HEK293 (cell line): ENCODE data around the gene KANSL1.
"Not testable (repeated sequence)": the region's sequence is repeated elsewhere in the genome, so short reads cannot be mapped to it uniquely, and the experiment has no call there.

ENCODE experiments used
- CTCF ChIA-PET: fragments of 350-600 bp; formaldehyde crosslinking; extraction: SDS; loops from one replicate; lab custom pipeline; 2021; ENCODE audit warnings: antibody characterized with exemption; lab: Yijun Ruan, JAX
- POLR2A ChIA-PET: fragments of 300-600 bp; formaldehyde crosslinking; extraction: SDS; loops from one replicate; lab custom pipeline; 2020; ENCODE audit warnings: antibody characterized with exemption, inconsistent platforms; lab: Yijun Ruan, JAX
- H3K27ac ChIP-seq: fragments of 200-500 bp; sonication (Bioruptor generic); 2 replicates; pipeline ENCODE4 v1.5.1; 2014; ENCODE audit warnings: low read depth, low read length, control low read depth, inconsistent platforms; ENCODE audit errors: extremely low read depth
- H3K36me3 ChIP-seq, 2 experiments: fragments of 200-500 bp in 1 of 2; sonication (Bioruptor generic) in 1 of 2; 1 replicate in 1 of 2; 2 replicates in 1 of 2; pipeline ENCODE4 v1.5.1; 2014 to 2017; ENCODE audit warnings: inconsistent platforms in 2 of 2, low read length in 2 of 2; ENCODE audit not compliant: control insufficient read depth in 2 of 2, insufficient read depth in 1 of 2
- H3K4me1 ChIP-seq: fragments of 200-500 bp; sonication (Bioruptor generic); 2 replicates; pipeline ENCODE4 v1.5.1; 2014; ENCODE audit warnings: mild to moderate bottlenecking, low read length, inconsistent platforms; ENCODE audit not compliant: control insufficient read depth, insufficient read depth
- H3K4me3 ChIP-seq: 2 replicates; pipeline ENCODE4 v1.5.1; 2011; ENCODE audit warnings: low read depth, mild to moderate bottlenecking, control low read depth, low read length, moderate library complexity
- H3K9me3 ChIP-seq: fragments of 200-500 bp; sonication (Bioruptor generic); 2 replicates; pipeline ENCODE4 v1.5.1; 2014; ENCODE audit warnings: low read depth, low read length, inconsistent platforms; ENCODE audit not compliant: control insufficient read depth, insufficient read depth
- FEZF1 ChIP-seq: fragments of 450-650 bp; formaldehyde crosslinking; IDR thresholded peaks from 2 replicates; pipeline ENCODE4 v1.5.1; 2016; ENCODE audit warnings: missing biosample characterization, missing genetic modification characterization
- GLI4 ChIP-seq: fragments of 450-650 bp; formaldehyde crosslinking; IDR thresholded peaks from 2 replicates; pipeline ENCODE4 v1.5.1; 2016; ENCODE audit warnings: missing biosample characterization, missing genetic modification characterization
- HOXC10 ChIP-seq: sonication (generic); formaldehyde crosslinking; IDR thresholded peaks from 2 replicates; pipeline ENCODE4 v1.8.1; 2023; ENCODE audit warnings: mild to moderate bottlenecking, missing genetic modification reagents
- MZF1 ChIP-seq: fragments of 450-650 bp; formaldehyde crosslinking; IDR thresholded peaks from 2 replicates; pipeline ENCODE4 v1.5.1; 2017; ENCODE audit warnings: missing biosample characterization, missing genetic modification characterization, borderline replicate concordance
- PRDM1 ChIP-seq: fragments of 450-650 bp; formaldehyde crosslinking; IDR thresholded peaks from 2 replicates; pipeline ENCODE4; 2016; ENCODE audit warnings: missing biosample characterization, missing genetic modification characterization
- RBAK ChIP-seq: fragments of 450-650 bp; formaldehyde crosslinking; IDR thresholded peaks from 2 replicates; pipeline ENCODE4 v1.5.1; 2016; ENCODE audit warnings: missing biosample characterization, missing genetic modification characterization
- ZBTB1 ChIP-seq: fragments of 450-650 bp; formaldehyde crosslinking; IDR thresholded peaks from 2 replicates; pipeline ENCODE4 v1.5.1; 2016; ENCODE audit warnings: missing biosample characterization, missing genetic modification characterization
- ZNF2 ChIP-seq: fragments of 450-650 bp; formaldehyde crosslinking; IDR thresholded peaks from 2 replicates; pipeline ENCODE4 v1.5.1; 2016; ENCODE audit warnings: missing biosample characterization, missing genetic modification characterization
- ZNF211 ChIP-seq: fragments of 450-650 bp; formaldehyde crosslinking; IDR thresholded peaks from 2 replicates; pipeline ENCODE4 v1.5.1; 2016; ENCODE audit warnings: low read depth, missing biosample characterization, missing genetic modification characterization
- ZNF302 ChIP-seq: fragments of 450-650 bp; formaldehyde crosslinking; IDR thresholded peaks from 2 replicates; pipeline ENCODE4 v1.5.1; 2016; ENCODE audit warnings: missing biosample characterization, missing genetic modification characterization, low read depth
- ZNF335 ChIP-seq: fragments of 450-650 bp; formaldehyde crosslinking; conservative IDR thresholded peaks from 2 replicates; pipeline ENCODE4 v1.5.1; 2016; ENCODE audit warnings: missing biosample characterization, missing genetic modification characterization
- ZNF558 ChIP-seq: fragments of 450-650 bp; formaldehyde crosslinking; IDR thresholded peaks from 2 replicates; pipeline ENCODE4 v1.5.1; 2016; ENCODE audit warnings: missing biosample characterization, missing genetic modification characterization
- ZNF624 ChIP-seq: fragments of 450-650 bp; formaldehyde crosslinking; IDR thresholded peaks from 2 replicates; pipeline ENCODE4 v1.5.1; 2017; ENCODE audit warnings: missing biosample characterization, missing genetic modification characterization
- ZNF626 ChIP-seq: fragments of 450-650 bp; sonication (Bioruptor Pico); formaldehyde crosslinking; IDR thresholded peaks from 2 replicates; pipeline ENCODE4 v1.5.1; 2018; ENCODE audit warnings: missing biosample characterization, missing genetic modification characterization, inconsistent platforms
- ZNF76 ChIP-seq: fragments of 450-650 bp; formaldehyde crosslinking; IDR thresholded peaks from 2 replicates; pipeline ENCODE4; 2016; ENCODE audit warnings: low read depth, missing biosample characterization, missing genetic modification characterization, borderline replicate concordance
- ZNF843 ChIP-seq: fragments of 450-650 bp; formaldehyde crosslinking; IDR thresholded peaks from 2 replicates; pipeline ENCODE4 v1.5.1; 2016; ENCODE audit warnings: missing biosample characterization, missing genetic modification characterization
- TF ChIP-seq, protein P1 (sequence below): fragments of 450-650 bp; formaldehyde crosslinking; IDR thresholded peaks from 2 replicates; pipeline ENCODE4 v1.5.1; 2017; ENCODE audit warnings: missing biosample characterization, missing genetic modification characterization
- TF ChIP-seq, protein P2 (sequence below): fragments of 450-650 bp; formaldehyde crosslinking; IDR thresholded peaks from 2 replicates; pipeline ENCODE4 v1.5.1; 2016; ENCODE audit warnings: missing biosample characterization, missing genetic modification characterization
- TF ChIP-seq, protein P3 (sequence below): fragments of 450-650 bp; formaldehyde crosslinking; IDR thresholded peaks from 2 replicates; pipeline ENCODE4 v1.5.1; 2017; ENCODE audit warnings: missing biosample characterization, mild to moderate bottlenecking, missing genetic modification characterization, moderate library complexity

Gene KANSL1

DNA sequence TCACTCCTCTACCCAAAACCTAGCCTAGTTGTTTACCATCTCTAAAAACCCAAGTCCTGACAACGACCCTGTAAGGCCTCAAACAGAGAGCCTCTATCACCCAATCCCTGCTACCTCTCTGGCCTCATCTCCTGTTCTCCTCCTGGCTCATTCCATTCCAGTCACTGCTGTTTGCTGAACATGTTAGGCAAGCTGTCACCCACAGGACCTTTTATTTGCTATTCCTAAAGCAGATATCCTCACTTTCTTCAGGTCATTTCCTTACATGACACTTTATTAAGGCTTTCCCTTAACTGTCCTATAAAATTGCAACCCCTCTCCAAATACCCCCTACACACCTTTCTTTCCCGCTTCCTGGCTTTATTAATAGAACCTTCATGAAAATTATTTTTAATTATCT is 85.1 kb downstream of the KANSL1 start (continued):
- TF ChIP-seq ZNF302 (tag by site-specific recombination) = no peak
- TF ChIP-seq, protein P1, sequence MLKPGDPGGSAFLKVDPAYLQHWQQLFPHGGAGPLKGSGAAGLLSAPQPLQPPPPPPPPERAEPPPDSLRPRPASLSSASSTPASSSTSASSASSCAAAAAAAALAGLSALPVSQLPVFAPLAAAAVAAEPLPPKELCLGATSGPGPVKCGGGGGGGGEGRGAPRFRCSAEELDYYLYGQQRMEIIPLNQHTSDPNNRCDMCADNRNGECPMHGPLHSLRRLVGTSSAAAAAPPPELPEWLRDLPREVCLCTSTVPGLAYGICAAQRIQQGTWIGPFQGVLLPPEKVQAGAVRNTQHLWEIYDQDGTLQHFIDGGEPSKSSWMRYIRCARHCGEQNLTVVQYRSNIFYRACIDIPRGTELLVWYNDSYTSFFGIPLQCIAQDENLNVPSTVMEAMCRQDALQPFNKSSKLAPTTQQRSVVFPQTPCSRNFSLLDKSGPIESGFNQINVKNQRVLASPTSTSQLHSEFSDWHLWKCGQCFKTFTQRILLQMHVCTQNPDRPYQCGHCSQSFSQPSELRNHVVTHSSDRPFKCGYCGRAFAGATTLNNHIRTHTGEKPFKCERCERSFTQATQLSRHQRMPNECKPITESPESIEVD (tag by site-specific recombination) = no peak
- peak; percentile 64; the same call in 1 of the 2 replicates for TF ChIP-seq ZNF624 (tag by site-specific recombination)
- no peak for TF ChIP-seq ZNF2
- no peak for TF ChIP-seq RBAK

DNA sequence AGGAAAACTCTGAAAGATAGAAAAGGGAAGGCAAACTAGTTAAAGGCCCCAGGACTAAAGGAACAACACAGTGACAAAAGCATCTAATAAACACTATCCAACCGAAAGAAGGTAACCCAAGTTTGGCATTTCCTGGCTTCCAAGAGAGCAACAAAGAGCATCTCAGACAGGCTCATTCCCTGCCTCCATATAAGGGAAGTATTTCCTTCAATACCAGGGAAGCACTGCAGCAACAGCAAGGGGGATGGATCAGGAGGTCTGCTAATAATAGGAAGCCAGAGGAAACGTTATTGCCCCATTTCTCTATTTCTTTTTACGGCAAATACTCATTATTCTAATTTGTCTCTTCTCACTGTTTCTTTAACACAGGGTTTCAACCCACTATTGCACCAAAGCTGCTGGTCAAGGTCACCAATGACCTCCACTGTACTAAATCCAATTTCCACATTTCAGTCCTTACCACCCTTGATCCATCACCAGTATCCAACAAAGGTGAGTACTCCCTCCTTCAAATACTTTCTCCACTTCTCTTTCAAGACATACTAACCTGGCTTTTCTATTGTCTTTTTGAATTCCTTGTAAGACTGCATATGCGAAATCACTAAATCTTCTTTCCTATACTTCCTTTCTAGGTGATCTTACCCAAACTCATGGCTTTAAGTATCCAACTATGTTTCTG is 86.1 kb downstream of the KANSL1 start:
- no peaks in the 10 kb centered on the region; a peak in 1 of 3 replicates for H3K36me3 ChIP-seq
- POLR2A ChIA-PET = no interaction called here
- H3K9me3 ChIP-seq = no peaks in the 10 kb centered on the region
- no peak overlapping the region for H3K4me3 ChIP-seq
- peaks cover 36% of the 10 kb centered on the region for H3K4me1 ChIP-seq
- H3K27ac ChIP-seq = no peak overlapping the region
- CTCF ChIA-PET = interaction anchor here (1.0 to 2.6 kb wide), 2 partner anchors 79 to 86 kb away, joined by 4 to 22 read pairs; partner anchors contain the start of gene KANSL1
- TF ChIP-seq ZNF211 (tag by site-specific recombination) (no peak), ZNF558 (tag by site-specific recombination) (peak; percentile 28; the same call in 1 of the 2 replicates), ZNF76 (tag by site-specific recombination) (no peak), ZNF335 (no peak), GLI4 (tag by site-specific recombination) (no peak), HOXC10 (CRISPR knock-in tag) (0 out of 2 replicates have a peak, but pooled peaks have one; percentile 68), FEZF1 (tag by site-specific recombination) (peak; percentile 81), ZNF626 (tag by site-specific recombination) (no peak), MZF1 (tag by site-specific recombination) (no peak), ZNF843 (tag by site-specific recombination) (no peak), PRDM1 (tag by site-specific recombination) (peak; percentile 66), ZBTB1 (peak; percentile 21; the same call in 1 of the 2 replicates)
- TF ChIP-seq, protein P2, sequence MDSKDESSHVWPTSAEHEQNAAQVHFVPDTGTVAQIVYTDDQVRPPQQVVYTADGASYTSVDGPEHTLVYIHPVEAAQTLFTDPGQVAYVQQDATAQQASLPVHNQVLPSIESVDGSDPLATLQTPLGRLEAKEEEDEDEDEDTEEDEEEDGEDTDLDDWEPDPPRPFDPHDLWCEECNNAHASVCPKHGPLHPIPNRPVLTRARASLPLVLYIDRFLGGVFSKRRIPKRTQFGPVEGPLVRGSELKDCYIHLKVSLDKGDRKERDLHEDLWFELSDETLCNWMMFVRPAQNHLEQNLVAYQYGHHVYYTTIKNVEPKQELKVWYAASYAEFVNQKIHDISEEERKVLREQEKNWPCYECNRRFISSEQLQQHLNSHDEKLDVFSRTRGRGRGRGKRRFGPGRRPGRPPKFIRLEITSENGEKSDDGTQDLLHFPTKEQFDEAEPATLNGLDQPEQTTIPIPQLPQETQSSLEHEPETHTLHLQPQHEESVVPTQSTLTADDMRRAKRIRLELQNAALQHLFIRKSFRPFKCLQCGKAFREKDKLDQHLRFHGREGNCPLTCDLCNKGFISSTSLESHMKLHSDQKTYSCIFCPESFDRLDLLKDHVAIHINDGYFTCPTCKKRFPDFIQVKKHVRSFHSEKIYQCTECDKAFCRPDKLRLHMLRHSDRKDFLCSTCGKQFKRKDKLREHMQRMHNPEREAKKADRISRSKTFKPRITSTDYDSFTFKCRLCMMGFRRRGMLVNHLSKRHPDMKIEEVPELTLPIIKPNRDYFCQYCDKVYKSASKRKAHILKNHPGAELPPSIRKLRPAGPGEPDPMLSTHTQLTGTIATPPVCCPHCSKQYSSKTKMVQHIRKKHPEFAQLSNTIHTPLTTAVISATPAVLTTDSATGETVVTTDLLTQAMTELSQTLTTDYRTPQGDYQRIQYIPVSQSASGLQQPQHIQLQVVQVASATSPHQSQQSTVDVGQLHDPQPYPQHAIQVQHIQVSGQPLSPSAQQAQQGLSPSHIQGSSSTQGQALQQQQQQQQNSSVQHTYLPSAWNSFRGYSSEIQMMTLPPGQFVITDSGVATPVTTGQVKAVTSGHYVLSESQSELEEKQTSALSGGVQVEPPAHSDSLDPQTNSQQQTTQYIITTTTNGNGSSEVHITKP (tag by site-specific recombination) = 0 out of 2 replicates have a peak, but pooled peaks have one; percentile 7

GRCh38 chr17:46102806-46103205 is 90.4 kb downstream of the KANSL1 start:
- peaks cover 20% of the 10 kb centered on the region for H3K4me1 ChIP-seq
- H3K27ac ChIP-seq, POLR2A ChIA-PET, H3K9me3 ChIP-seq, H3K4me3 ChIP-seq, H3K36me3 ChIP-seq: not testable (repeated sequence)
- TF ChIP-seq, protein P3, sequence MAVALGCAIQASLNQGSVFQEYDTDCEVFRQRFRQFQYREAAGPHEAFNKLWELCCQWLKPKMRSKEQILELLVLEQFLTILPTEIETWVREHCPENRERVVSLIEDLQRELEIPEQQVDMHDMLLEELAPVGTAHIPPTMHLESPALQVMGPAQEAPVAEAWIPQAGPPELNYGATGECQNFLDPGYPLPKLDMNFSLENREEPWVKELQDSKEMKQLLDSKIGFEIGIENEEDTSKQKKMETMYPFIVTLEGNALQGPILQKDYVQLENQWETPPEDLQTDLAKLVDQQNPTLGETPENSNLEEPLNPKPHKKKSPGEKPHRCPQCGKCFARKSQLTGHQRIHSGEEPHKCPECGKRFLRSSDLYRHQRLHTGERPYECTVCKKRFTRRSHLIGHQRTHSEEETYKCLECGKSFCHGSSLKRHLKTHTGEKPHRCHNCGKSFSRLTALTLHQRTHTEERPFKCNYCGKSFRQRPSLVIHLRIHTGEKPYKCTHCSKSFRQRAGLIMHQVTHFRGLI = peak; percentile 73
- CTCF ChIA-PET = interaction anchor here (0.6 to 1.7 kb wide), 5 partner anchors 17 to 90 kb away, joined by 3 to 7 read pairs (median 4); partner anchors contain the start of gene KANSL1
